ENCODE data around the gene XYLT1. TPM values are rescaled to one million over a fixed set of nuclear protein-coding genes. Genes with fewer than 3 reads are reported as not detected.

The XYLT1 gene
- total RNA-seq, 1 experiment from 2014 or later, result 12.5 TPM

- no peaks in the 10 kb centered on the region for H3K27me3 ChIP-seq (replicated peaks; ENCODE audit: control insufficient read depth, insufficient read depth, low read length)
- BruUV-seq (replicated peaks), result no TSS peak
- TF ChIP-seq, protein P1, sequence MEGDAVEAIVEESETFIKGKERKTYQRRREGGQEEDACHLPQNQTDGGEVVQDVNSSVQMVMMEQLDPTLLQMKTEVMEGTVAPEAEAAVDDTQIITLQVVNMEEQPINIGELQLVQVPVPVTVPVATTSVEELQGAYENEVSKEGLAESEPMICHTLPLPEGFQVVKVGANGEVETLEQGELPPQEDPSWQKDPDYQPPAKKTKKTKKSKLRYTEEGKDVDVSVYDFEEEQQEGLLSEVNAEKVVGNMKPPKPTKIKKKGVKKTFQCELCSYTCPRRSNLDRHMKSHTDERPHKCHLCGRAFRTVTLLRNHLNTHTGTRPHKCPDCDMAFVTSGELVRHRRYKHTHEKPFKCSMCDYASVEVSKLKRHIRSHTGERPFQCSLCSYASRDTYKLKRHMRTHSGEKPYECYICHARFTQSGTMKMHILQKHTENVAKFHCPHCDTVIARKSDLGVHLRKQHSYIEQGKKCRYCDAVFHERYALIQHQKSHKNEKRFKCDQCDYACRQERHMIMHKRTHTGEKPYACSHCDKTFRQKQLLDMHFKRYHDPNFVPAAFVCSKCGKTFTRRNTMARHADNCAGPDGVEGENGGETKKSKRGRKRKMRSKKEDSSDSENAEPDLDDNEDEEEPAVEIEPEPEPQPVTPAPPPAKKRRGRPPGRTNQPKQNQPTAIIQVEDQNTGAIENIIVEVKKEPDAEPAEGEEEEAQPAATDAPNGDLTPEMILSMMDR (IDR thresholded peaks at IDR 0.05; ENCODE audit: insufficient read depth in 1 of 2, low read depth in 1 of 2, low read length in 1 of 2, severe bottlenecking in 1 of 2, unreplicated experiment in 1 of 2), result no peak
These were observed 100.5 kb downstream of the XYLT1 start for GRCh38 chr16:17370223-17370707.

GRCh38 chr16:17369421-17370222 is 101.1 kb downstream of the XYLT1 start:
- no TSS peak for BruUV-seq (replicated peaks)
- no peaks in the 10 kb centered on the region for H3K4me1 Mint-ChIP-seq (ENCODE audit: low read depth, unreplicated experiment)
- no peaks in the 10 kb centered on the region for H3K27me3 Mint-ChIP-seq (ENCODE audit: insufficient read depth, unreplicated experiment)
- CTCF ChIA-PET, result no interaction called here
- intact Hi-C loops (cut with micrococcal nuclease; ENCODE audit: unreplicated experiment), result no loop called here
- Histone ChIP-seq H3K27me3 (replicated peaks; ENCODE audit: control insufficient read depth, insufficient read depth, low read length) (no peaks in the 10 kb centered on the region), H3K9me3 (no peaks in the 10 kb centered on the region), H3K4me3 (ENCODE audit: low read depth, low read length) (no peak overlapping the region), H3K36me3 (ENCODE audit: control insufficient read depth, insufficient read depth, low read length) (no peaks in the 10 kb centered on the region), H3K4me1 (no peaks in the 10 kb centered on the region)
- H3K4me3 Mint-ChIP-seq (ENCODE audit: unreplicated experiment), result no peak overlapping the region
- POLR2A ChIA-PET, result no interaction called here
- no peaks in the 10 kb centered on the region for H3K9me3 Mint-ChIP-seq (ENCODE audit: unreplicated experiment)
- no peak for DNase-seq
- H3K27ac Mint-ChIP-seq (ENCODE audit: unreplicated experiment), result no peak overlapping the region
- TF ChIP-seq, protein P1 (IDR thresholded peaks at IDR 0.05; ENCODE audit: insufficient read depth in 1 of 2, low read depth in 1 of 2, low read length in 1 of 2, severe bottlenecking in 1 of 2, unreplicated experiment in 1 of 2), result no peak
- H3K36me3 Mint-ChIP-seq (ENCODE audit: insufficient read depth, unreplicated experiment), result no peaks in the 10 kb centered on the region

More at GRCh38 chr16:17370223-17370707, 100.5 kb downstream of the XYLT1 start:
- H3K36me3 ChIP-seq (ENCODE audit: control insufficient read depth, insufficient read depth, low read length), result no peaks in the 10 kb centered on the region
- H3K9me3 ChIP-seq, result no peaks in the 10 kb centered on the region
- no peaks in the 10 kb centered on the region for H3K36me3 Mint-ChIP-seq (ENCODE audit: insufficient read depth, unreplicated experiment)
- no peaks in the 10 kb centered on the region for H3K4me1 ChIP-seq
- H3K4me1 Mint-ChIP-seq (ENCODE audit: low read depth, unreplicated experiment), result no peaks in the 10 kb centered on the region
- H3K27me3 Mint-ChIP-seq (ENCODE audit: insufficient read depth, unreplicated experiment), result no peaks in the 10 kb centered on the region
- CTCF ChIA-PET, result no interaction called here
- intact Hi-C loops (cut with micrococcal nuclease; ENCODE audit: unreplicated experiment), result no loop called here
- H3K9me3 Mint-ChIP-seq (ENCODE audit: unreplicated experiment), result no peaks in the 10 kb centered on the region
- no peak overlapping the region for H3K27ac Mint-ChIP-seq (ENCODE audit: unreplicated experiment)
- POLR2A ChIA-PET, result no interaction called here
- DNase-seq, result no peak
- no peak overlapping the region for H3K4me3 Mint-ChIP-seq (ENCODE audit: unreplicated experiment)
- no peak overlapping the region for H3K4me3 ChIP-seq (ENCODE audit: low read depth, low read length)

DNA sequence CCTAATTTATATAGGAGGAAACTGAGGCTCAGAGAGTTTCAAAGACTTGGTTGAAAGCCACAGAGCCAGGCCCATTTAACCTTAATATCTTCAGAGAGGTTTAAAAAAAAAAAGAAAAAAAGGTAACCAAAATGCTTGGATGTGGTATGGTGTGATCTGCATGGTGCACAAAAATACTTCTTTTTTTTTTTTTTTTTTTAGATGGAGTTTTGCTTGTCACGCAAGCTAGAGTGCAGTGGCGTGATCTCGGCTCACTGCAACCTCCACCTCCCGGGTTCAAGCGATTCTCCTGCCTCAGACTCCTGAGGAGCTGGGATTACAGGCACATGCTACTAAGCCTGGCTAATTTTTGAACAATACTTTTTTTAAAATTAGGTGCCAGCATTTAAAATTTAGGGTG is 101.8 kb downstream of the XYLT1 start:
- intact Hi-C loops (cut with micrococcal nuclease; ENCODE audit: unreplicated experiment), result no loop called here
- no peaks in the 10 kb centered on the region for H3K27me3 ChIP-seq (replicated peaks; ENCODE audit: control insufficient read depth, insufficient read depth, low read length)

More for the DNA sequence above, 101.8 kb downstream of the XYLT1 start:
- no peak overlapping the region for H3K4me3 Mint-ChIP-seq (ENCODE audit: unreplicated experiment)
- ChIA-PET POLR2A (no interaction called here), CTCF (no interaction called here)
- Histone ChIP-seq H3K9me3 (no peaks in the 10 kb centered on the region), H3K36me3 (ENCODE audit: control insufficient read depth, insufficient read depth, low read length) (no peaks in the 10 kb centered on the region), H3K4me1 (no peaks in the 10 kb centered on the region), H3K4me3 (ENCODE audit: low read depth, low read length) (no peak overlapping the region)
- H3K27ac Mint-ChIP-seq (ENCODE audit: unreplicated experiment), result no peak overlapping the region
- DNase-seq, result no peak
- no TSS peak for BruUV-seq (replicated peaks)
- H3K27me3 Mint-ChIP-seq (ENCODE audit: insufficient read depth, unreplicated experiment), result no peaks in the 10 kb centered on the region
- TF ChIP-seq, protein P1 (IDR thresholded peaks at IDR 0.05; ENCODE audit: insufficient read depth in 1 of 2, low read depth in 1 of 2, low read length in 1 of 2, severe bottlenecking in 1 of 2, unreplicated experiment in 1 of 2), result no peak
- H3K4me1 Mint-ChIP-seq (ENCODE audit: low read depth, unreplicated experiment), result no peaks in the 10 kb centered on the region
- no peaks in the 10 kb centered on the region for H3K36me3 Mint-ChIP-seq (ENCODE audit: insufficient read depth, unreplicated experiment)
- no peaks in the 10 kb centered on the region for H3K9me3 Mint-ChIP-seq (ENCODE audit: unreplicated experiment)
